Lower leg skin (tissue), 3 donors: Measurements from ENCODE around the gene TXNL4A.

Source experiments
- CTCF ChIP-seq, 3 donors: fragments of 450-650 bp; IDR thresholded peaks; one replicate each; pipeline ENCODE4 v1.5.1; 2016; ENCODE audit warnings: antibody characterized with exemption in 3 of 3, mild to moderate bottlenecking in 3 of 3, moderate library complexity in 2 of 3
- POLR2A ChIP-seq, 2 donors: fragments of 450-650 bp; IDR thresholded peaks; one replicate each; pipeline ENCODE4 v1.6.1; 2016 to 2017; ENCODE audit warnings: antibody characterized with exemption in 2 of 2, mild to moderate bottlenecking in 1 of 2, moderate library complexity in 1 of 2

- TF ChIP-seq POLR2A (IDR thresholded peaks at IDR 0.05) (no peak), CTCF (IDR thresholded peaks at IDR 0.05) (no peak)
Measured at GRCh38 chr18:79970419-79971133, 17.8 kb downstream of the TXNL4A start.
